Measurements from ENCODE around the gene GARIN3.

Gene GARIN3

DNA sequence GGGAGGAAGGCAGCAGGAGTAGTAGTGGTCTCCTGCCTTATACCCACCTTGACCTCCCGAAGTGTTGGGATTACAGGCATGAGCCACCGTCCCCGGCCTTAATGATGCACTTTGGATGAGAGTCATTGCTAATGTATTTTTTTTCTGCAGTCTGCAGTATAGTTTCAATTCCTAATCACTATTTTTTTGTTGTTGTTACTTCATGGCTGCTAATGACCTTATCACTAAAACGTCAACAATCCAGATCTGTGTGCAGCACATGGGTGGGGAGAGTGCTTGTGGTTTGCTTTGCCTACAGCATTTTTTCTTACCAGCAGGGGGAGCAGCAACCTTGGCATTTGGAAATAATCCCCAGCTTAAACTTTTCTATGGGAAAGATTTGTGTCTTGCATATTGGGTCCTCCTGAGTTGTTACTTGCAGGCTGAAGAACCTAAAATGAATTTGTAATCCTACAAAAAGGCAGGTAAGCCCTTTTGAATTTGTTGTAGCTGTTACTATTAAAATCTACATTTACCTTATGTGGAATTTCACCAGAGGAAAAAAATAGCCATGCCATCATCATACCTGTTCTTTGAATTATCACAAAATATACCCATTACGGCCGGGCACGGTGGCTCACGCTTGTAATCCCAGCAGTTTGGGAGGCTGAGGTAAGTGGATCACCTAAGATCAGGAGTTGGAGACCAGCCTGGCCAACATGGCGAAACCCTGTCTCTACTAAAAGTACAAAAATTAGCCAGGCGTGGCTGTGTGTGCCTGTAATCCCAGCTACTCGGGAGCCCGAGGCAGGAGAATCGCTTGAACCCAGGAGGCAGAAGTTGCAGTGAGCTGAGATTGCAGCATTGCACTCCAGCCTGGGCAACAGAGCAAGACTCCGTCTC lies 17.1 kb downstream of the GARIN3 start:
- TF ChIP-seq CSDC2 (CRISPR knock-in tag; IDR thresholded peaks at IDR 0.05): no peak
- TF ChIP-seq ZFP3 (CRISPR knock-in tag; IDR thresholded peaks at IDR 0.05): no peak
- no peak for TF ChIP-seq ZFP30 (CRISPR knock-in tag; IDR thresholded peaks at IDR 0.05)
- no peak for TF ChIP-seq SNAI2 (CRISPR knock-in tag; IDR thresholded peaks at IDR 0.05)
- peak; percentile 97 for ATAC-seq

DNA sequence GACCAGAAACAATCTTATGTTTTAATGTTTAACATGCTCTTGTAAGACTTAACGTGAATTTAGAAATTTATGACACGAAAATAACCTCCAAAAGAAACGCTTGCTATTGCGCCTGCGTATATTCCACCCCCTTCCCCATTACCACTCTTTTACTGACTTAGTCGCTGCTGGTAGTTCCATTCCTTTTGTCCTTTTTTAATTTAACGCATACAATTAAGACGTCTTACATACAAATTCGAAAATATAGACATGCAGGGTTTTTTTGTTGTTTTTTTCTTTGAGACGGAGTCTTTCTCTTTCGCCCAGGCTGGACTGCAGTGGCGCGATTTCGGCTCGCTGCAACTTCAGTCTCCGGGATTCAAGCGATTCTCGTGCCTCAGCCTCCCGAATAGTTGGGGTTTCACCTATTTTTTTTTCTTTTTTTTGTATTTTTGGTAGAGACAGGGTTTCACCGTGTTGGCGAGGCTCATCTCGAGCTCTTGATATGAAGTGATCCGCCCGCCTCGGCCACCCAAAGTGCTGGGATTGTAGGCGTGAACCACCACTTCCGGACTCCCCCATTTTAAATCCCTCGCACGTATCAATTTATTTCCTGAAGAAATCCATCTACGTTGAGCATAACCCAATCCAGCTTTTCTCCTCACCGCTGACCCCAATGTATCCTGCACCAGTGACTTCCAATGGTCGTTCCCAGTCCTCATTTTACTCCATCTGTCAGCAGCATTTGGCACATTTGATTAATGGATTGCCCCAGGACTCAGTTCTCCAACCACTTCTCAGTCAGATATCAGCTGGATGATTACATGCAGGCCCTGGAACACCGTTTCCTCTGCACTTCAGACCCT lies 22.7 kb downstream of the GARIN3 start:
- TF ChIP-seq, protein P1, sequence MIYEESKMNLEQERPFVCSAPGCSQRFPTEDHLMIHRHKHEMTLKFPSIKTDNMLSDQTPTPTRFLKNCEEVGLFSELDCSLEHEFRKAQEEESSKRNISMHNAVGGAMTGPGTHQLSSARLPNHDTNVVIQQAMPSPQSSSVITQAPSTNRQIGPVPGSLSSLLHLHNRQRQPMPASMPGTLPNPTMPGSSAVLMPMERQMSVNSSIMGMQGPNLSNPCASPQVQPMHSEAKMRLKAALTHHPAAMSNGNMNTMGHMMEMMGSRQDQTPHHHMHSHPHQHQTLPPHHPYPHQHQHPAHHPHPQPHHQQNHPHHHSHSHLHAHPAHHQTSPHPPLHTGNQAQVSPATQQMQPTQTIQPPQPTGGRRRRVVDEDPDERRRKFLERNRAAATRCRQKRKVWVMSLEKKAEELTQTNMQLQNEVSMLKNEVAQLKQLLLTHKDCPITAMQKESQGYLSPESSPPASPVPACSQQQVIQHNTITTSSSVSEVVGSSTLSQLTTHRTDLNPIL (CRISPR knock-in tag; IDR thresholded peaks at IDR 0.05; ENCODE audit: low read depth): no peak
- TF ChIP-seq ZNF8 (CRISPR knock-in tag; IDR thresholded peaks at IDR 0.05): no peak
- TF ChIP-seq, protein P2, sequence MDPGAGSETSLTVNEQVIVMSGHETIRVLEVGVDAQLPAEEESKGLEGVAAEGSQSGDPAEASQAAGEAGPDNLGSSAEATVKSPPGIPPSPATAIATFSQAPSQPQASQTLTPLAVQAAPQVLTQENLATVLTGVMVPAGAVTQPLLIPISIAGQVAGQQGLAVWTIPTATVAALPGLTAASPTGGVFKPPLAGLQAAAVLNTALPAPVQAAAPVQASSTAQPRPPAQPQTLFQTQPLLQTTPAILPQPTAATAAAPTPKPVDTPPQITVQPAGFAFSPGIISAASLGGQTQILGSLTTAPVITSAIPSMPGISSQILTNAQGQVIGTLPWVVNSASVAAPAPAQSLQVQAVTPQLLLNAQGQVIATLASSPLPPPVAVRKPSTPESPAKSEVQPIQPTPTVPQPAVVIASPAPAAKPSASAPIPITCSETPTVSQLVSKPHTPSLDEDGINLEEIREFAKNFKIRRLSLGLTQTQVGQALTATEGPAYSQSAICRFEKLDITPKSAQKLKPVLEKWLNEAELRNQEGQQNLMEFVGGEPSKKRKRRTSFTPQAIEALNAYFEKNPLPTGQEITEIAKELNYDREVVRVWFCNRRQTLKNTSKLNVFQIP (CRISPR knock-in tag; IDR thresholded peaks at IDR 0.05; ENCODE audit: borderline replicate concordance, low read depth): no peak
- ATAC-seq: peak; percentile 69

DNA sequence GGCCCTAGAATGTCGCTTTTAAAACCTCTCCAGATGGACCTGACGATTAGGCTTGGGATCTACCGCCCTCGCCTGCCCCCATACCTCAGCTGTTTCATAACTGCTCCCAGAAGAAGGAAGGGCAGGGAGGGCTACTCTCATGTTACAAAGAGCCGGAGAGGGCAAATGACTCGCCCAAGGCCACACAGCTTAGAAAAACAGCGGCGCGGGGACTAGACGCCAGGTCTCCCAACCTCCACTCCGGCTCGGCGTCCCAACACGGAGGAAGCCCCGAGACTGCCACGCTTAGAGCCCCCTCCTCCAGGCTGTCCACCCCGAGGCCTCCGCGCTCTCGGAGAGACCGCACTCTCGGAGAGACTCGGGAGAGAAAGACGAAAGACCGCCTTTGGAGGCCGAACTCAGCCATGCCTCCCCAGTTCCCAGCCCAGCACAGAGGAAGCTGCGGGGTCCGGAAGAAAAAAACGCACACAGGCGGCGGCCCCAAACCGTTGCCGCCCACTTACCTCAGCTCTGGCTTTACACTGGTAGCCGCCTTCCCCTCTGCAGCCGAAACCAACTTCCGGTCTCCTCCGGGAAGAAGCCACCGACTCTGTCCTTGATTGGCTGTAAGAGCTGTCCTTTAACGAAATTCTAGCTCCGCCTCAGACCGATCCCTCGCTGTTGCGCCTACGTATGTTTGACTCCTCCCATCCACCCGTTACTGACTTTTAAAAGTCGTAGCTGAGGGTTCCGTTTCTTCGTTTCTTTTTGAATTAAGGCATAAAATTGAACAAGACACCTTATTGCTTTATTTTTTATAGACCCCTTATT lies 23.5 kb downstream of the GARIN3 start, which contains the start of gene MED7:
Gene MED7 (minus strand): TSS at position 549 of the 810 bp plus-strand sequence. CDS start 3,434 bp downstream, outside the sequence.
- peak; percentile 100 for ATAC-seq
- no peak for TF ChIP-seq ISL1 (CRISPR knock-in tag; IDR thresholded peaks at IDR 0.05)
- TF ChIP-seq, protein P3, sequence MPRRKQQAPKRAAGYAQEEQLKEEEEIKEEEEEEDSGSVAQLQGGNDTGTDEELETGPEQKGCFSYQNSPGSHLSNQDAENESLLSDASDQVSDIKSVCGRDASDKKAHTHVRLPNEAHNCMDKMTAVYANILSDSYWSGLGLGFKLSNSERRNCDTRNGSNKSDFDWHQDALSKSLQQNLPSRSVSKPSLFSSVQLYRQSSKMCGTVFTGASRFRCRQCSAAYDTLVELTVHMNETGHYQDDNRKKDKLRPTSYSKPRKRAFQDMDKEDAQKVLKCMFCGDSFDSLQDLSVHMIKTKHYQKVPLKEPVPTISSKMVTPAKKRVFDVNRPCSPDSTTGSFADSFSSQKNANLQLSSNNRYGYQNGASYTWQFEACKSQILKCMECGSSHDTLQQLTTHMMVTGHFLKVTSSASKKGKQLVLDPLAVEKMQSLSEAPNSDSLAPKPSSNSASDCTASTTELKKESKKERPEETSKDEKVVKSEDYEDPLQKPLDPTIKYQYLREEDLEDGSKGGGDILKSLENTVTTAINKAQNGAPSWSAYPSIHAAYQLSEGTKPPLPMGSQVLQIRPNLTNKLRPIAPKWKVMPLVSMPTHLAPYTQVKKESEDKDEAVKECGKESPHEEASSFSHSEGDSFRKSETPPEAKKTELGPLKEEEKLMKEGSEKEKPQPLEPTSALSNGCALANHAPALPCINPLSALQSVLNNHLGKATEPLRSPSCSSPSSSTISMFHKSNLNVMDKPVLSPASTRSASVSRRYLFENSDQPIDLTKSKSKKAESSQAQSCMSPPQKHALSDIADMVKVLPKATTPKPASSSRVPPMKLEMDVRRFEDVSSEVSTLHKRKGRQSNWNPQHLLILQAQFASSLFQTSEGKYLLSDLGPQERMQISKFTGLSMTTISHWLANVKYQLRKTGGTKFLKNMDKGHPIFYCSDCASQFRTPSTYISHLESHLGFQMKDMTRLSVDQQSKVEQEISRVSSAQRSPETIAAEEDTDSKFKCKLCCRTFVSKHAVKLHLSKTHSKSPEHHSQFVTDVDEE (CRISPR knock-in tag; IDR thresholded peaks at IDR 0.05): no peak
- TF ChIP-seq ZFP3 (CRISPR knock-in tag; IDR thresholded peaks at IDR 0.05): 0 out of 2 replicates have a peak, but pooled peaks have one; percentile 26
- TF ChIP-seq, protein P2 (CRISPR knock-in tag; IDR thresholded peaks at IDR 0.05; ENCODE audit: borderline replicate concordance, low read depth): no peak
- no peak for TF ChIP-seq SNAI2 (CRISPR knock-in tag; IDR thresholded peaks at IDR 0.05)
- TF ChIP-seq ZNF70 (CRISPR knock-in tag; IDR thresholded peaks at IDR 0.05): no peak

DNA sequence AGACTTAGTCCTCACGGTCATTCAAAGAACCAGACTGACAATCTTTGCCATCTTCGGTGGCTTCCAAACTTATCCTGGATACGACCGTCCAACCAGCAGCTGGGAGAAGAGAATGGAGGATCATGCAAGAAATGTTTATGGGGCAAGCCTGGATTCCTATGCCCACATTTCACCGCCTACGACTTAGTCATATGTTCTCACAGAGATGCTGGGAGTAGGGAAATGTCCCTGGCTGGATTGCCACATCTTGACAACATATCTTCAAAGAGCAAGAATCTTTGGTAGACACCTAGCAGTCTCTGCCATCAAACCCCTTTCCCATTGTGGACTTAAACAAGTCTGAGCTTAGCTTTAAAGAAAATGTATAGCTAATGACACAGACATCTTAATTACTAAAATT lies 28.4 kb downstream of the GARIN3 start:
- ATAC-seq: no peak
- no peak for TF ChIP-seq PPARA (CRISPR knock-in tag; IDR thresholded peaks at IDR 0.05; ENCODE audit: borderline replicate concordance)
- TF ChIP-seq, protein P2 (CRISPR knock-in tag; IDR thresholded peaks at IDR 0.05; ENCODE audit: borderline replicate concordance, low read depth): no peak
- TF ChIP-seq, protein P1 (CRISPR knock-in tag; IDR thresholded peaks at IDR 0.05; ENCODE audit: low read depth): no peak
- TF ChIP-seq, protein P3 (CRISPR knock-in tag; IDR thresholded peaks at IDR 0.05): no peak
- no peak for TF ChIP-seq ZNF565 (CRISPR knock-in tag; conservative IDR thresholded peaks at IDR 0.05; ENCODE audit: low read depth)
- TF ChIP-seq ZFP3 (CRISPR knock-in tag; IDR thresholded peaks at IDR 0.05): no peak
- TF ChIP-seq ISL1 (CRISPR knock-in tag; IDR thresholded peaks at IDR 0.05): no peak
- TF ChIP-seq TCF4 (CRISPR knock-in tag; IDR thresholded peaks at IDR 0.05; ENCODE audit: borderline replicate concordance): no peak
- TF ChIP-seq ZNF70 (CRISPR knock-in tag; IDR thresholded peaks at IDR 0.05): no peak
- no peak for TF ChIP-seq SNAI2 (CRISPR knock-in tag; IDR thresholded peaks at IDR 0.05)
- no peak for TF ChIP-seq ESRRG (CRISPR knock-in tag; IDR thresholded peaks at IDR 0.05)
- no peak for TF ChIP-seq TOX (CRISPR knock-in tag; IDR thresholded peaks at IDR 0.05; ENCODE audit: borderline replicate concordance)
- no peak for TF ChIP-seq ZNF8 (CRISPR knock-in tag; IDR thresholded peaks at IDR 0.05)
